K562 (cell line): ENCODE results near the gene TCF25. TPM values are rescaled to one million over a fixed set of nuclear protein-coding genes. Genes with fewer than 3 reads are reported as not detected.

Experiments used
- ATAC-seq: fragments of 200-7000 bp; cut with Tn5 transposase; 3 replicates; pipeline ENCODE4 v1.9.1; 2020; ENCODE audit warnings: moderate library complexity
- BruUV-seq: library from RNA; stranded (reverse); fragments of 400-500 nt; replicated peaks from 2 replicates; lab custom pipeline; 2021; lab: Mats Ljungman, UMichigan
- CTCF ChIA-PET: fragments of 300-600 bp; formaldehyde crosslinking; extraction: SDS; loops from one replicate; lab custom pipeline; 2021; ENCODE audit warnings: low intra/inter-chr PET ratio; lab: Yijun Ruan, JAX
- POLR2A ChIA-PET: fragments of 300-600, 350-650 bp; sonication (Branson Sonifier 250); formaldehyde crosslinking; extraction: SDS; loops from one replicate; lab custom pipeline; 2021; ENCODE audit warnings: antibody characterized with exemption, inconsistent platforms; lab: Yijun Ruan, JAX
- DNase-seq, 4 experiments: peaks; one replicate each; pipeline versions ENCODE4 v3.0.0 to v3.0.0-alpha.2; 2011 to 2018; ENCODE audit warnings: low spot score in 3 of 4, mixed read lengths in 3 of 4; ENCODE audit errors: extremely low read depth in 1 of 4
- FAIRE-seq: peaks from 2 replicates; lab custom pipeline; 2011; peaks lifted over from hg19 to GRCh38; lab: Jason Lieb, UNC
- H2AFZ ChIP-seq: 2 replicates; pipeline ENCODE4 v1.6.0; 2011; ENCODE audit warnings: low read depth, low read length, control low read depth, inconsistent platforms
- H3K27ac ChIP-seq: fragments of 200-600 bp; 3 replicates; pipeline ENCODE4 v1.8.0; 2011; ENCODE audit warnings: low read depth, mild to moderate bottlenecking, control low read depth, inconsistent platforms, low read length, moderate library complexity, mixed read lengths; ENCODE audit errors: extremely low read depth
- H3K27me3 ChIP-seq, 2 experiments: fragments of 300-600 bp in 1 of 2; 2 replicates in 1 of 2; 3 replicates in 1 of 2; pipeline versions ENCODE4 v1.6.0 to v1.8.0; 2011; ENCODE audit warnings: inconsistent platforms in 2 of 2, low read length in 2 of 2, mild to moderate bottlenecking in 1 of 2, mixed read lengths in 1 of 2, moderate library complexity in 1 of 2; ENCODE audit not compliant: control insufficient read depth in 2 of 2, insufficient read depth in 2 of 2
- H3K36me3 ChIP-seq: fragments of 300-600 bp; 3 replicates; pipeline ENCODE4 v1.8.0; 2011; ENCODE audit warnings: mild to moderate bottlenecking, low read length, inconsistent platforms; ENCODE audit not compliant: control insufficient read depth, insufficient read depth
- H3K4me1 ChIP-seq, 2 experiments: fragments of 200-600 bp in 1 of 2; replicated peaks in 1 of 2; 2 replicates in 1 of 2; 3 replicates in 1 of 2; pipeline versions ENCODE4 v1.5.1 to v1.8.0; 2011; ENCODE audit warnings: inconsistent platforms in 2 of 2, low read length in 2 of 2, mild to moderate bottlenecking in 1 of 2, mixed read lengths in 1 of 2, moderate library complexity in 1 of 2; ENCODE audit not compliant: control insufficient read depth in 2 of 2, insufficient read depth in 2 of 2
- H3K4me2 ChIP-seq: 2 replicates; pipeline ENCODE4 v1.6.1; 2011; ENCODE audit warnings: low read length, control low read depth, inconsistent platforms, mixed read lengths; ENCODE audit not compliant: insufficient read depth
- H3K4me3 ChIP-seq: fragments of 200-600 bp; sonication (generic), shearing (Covaris generic); 2 replicates; pipeline ENCODE4 v1.5.1; 2016; ENCODE audit warnings: control low read depth, inconsistent platforms
- H3K79me2 ChIP-seq: fragments of 200-600 bp; 3 replicates; pipeline ENCODE4 v1.8.0; 2011; ENCODE audit warnings: low read length, inconsistent platforms; ENCODE audit not compliant: control insufficient read depth, insufficient read depth
- H3K9ac ChIP-seq, 2 experiments: 2 replicates each; pipeline versions ENCODE4 v1.6.0 to v1.6.1; 2011; ENCODE audit warnings: low read depth in 2 of 2, low read length in 2 of 2, control low read depth in 1 of 2, inconsistent platforms in 1 of 2, mild to moderate bottlenecking in 1 of 2, mixed read lengths in 1 of 2; ENCODE audit not compliant: insufficient read depth in 1 of 2
- H3K9me1 ChIP-seq: one replicate; pipeline ENCODE4 v1.6.0; 2011; ENCODE audit warnings: inconsistent platforms, mild to moderate bottlenecking, low read length, moderate library complexity; ENCODE audit not compliant: control insufficient read depth, insufficient read depth
- H3K9me3 ChIP-seq: replicated peaks from 2 replicates; pipeline ENCODE4 v1.5.1; 2011; ENCODE audit warnings: low read depth, low read length, inconsistent platforms; ENCODE audit not compliant: control insufficient read depth, insufficient read depth
- H4K20me1 ChIP-seq: replicated peaks from 2 replicates; pipeline ENCODE4 v1.6.1; 2011; ENCODE audit warnings: low read length, inconsistent platforms, mixed read lengths; ENCODE audit not compliant: control insufficient read depth, insufficient read depth
- POLR2AphosphoS2 ChIP-seq: IDR thresholded peaks from 2 replicates; pipeline ENCODE4 v1.6.1; 2012; ENCODE audit warnings: low read length, improper control_type of control experiment
- ZNF75A ChIP-seq: fragments of 450-650 bp; formaldehyde crosslinking; IDR thresholded peaks from 2 replicates; pipeline ENCODE4 v1.4.0; 2020; ENCODE audit warnings: mild to moderate bottlenecking
- WGBS: fragments of 100-300 bp; shearing (Covaris generic); methylation state at CpG from one replicate; pipeline ENCODE4 v1.1.6; 2016; ENCODE audit warnings: low coverage, mixed read lengths; ENCODE audit not compliant: insufficient coverage; ENCODE audit errors: missing lambda C conversion rate; 5-methylcytosine and 5-hydroxymethylcytosine counted together
- in situ Hi-C: fragments of 300-500 bp; cut with MboI; formaldehyde crosslinking; loops from 4 replicates; pipeline ENCODE4 v1.15.0; 2018; ENCODE audit warnings: inconsistent platforms, mixed read lengths
- intact Hi-C: fragments of 100-400 bp; cut with micrococcal nuclease; formaldehyde crosslinking; loops from 2 replicates; pipeline ENCODE4 v1.14.2; 2022
- polyA plus RNA-seq, 8 experiments: library from polyadenylated mRNA; depleted of rRNA in 4 of 8; stranded (reverse) in 5 of 8; unstranded in 3 of 8; fragments of >200 nt; fragmentation: Nextera tagmentation in 2 of 8; fragmentation: Illumina TruSeq in 1 of 8; extraction: Ambion mirVana in 2 of 8; extraction: Trizol in 1 of 8; gene quantifications; 2 replicates each; pipeline versions ENCODE4 v1.2.1 to v1.2.3, GENCODE V29; 2011 to 2014; ENCODE audit warnings: inconsistent platforms in 1 of 8, missing spikeins in 1 of 8
- total RNA-seq, 7 experiments: library from RNA; depleted of rRNA in 6 of 7; stranded (reverse); fragments of >200 nt in 6 of 7; fragmentation: Illumina TruSeq in 2 of 7; extraction: Trizol in 2 of 7; gene quantifications; 2 replicates each; pipeline versions ENCODE4 v1.2.1 to v1.2.3, GENCODE V29; 2011 to 2021; ENCODE audit warnings: low replicate concordance in 1 of 7
- TF ChIP-seq, protein P1 (sequence below): fragments of 450-650 bp; IDR thresholded peaks from 2 replicates; pipeline ENCODE4 v1.6.1; 2016; ENCODE audit warnings: mild to moderate bottlenecking

The TCF25 gene
- total and polyA plus RNA-seq, 9 of the 15 experiments (the other 6 are each of a cell fraction or from before 2014, with no cell fraction given) = 9.0 to 154 (median 83.8) TPM

DNA sequence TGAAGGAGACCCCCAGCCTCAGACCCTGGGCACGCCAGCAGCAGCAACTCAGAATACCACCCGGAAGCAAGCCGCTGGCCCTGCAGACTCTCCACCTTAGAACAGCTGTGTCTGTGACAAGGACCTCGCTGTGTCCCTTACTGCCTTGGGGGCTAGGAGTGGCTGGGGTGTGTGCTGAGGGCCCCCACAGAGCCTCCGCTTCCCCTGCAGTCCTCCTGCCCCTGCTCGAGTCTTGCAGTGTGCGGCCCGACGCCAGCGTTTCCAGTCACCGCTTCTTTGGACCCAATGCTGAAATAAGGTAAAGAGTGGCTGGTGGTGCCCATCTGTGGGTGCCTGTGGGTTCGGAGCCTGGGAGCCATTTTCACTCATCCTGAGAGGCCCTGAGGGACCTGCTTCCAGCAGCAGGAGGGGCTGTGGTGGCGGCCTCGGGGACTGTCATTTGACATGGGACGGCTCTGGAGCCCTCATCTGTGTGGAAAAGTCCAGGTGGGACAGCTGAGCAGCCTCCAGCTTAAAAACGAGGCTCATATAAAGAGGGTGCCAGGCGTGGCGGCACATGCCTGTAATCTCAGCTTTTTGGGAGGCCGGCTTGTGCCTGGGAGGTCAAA, 30.6 kb downstream of the TCF25 start:
- POLR2A ChIA-PET = interaction anchor here (1.0 to 1.8 kb wide), 2 partner anchors 9 to 15 kb away, joined by 3 to 8 read pairs; partner anchors contain the start of gene MC1R
- Histone ChIP-seq H3K9ac (no peak overlapping the region), H3K9me3 (no peaks in the 10 kb centered on the region; the same call in 1 of the 2 replicates), H3K27me3 (no peaks in the 10 kb centered on the region), H3K36me3 (peaks cover 73% of the 10 kb centered on the region), H3K4me3 (no peak overlapping the region), H3K4me1 (no peaks in the 10 kb centered on the region; a peak in 1 of 5 replicates), H2AFZ (no peak overlapping the region), H4K20me1 (no peaks in the 10 kb centered on the region), H3K79me2 (no peaks in the 10 kb centered on the region), H3K9me1 (no peaks in the 10 kb centered on the region), H3K27ac (no peak overlapping the region), H3K4me2 (no peak overlapping the region)
- ATAC-seq (no peak; the same call in 2 of the 3 replicates), DNase-seq (no peak), FAIRE-seq (no peak)
- intact Hi-C loops = no loop called here
- 90% methylated on average over 19 of the region's 19 CpGs for WGBS
- in situ Hi-C loops = no loop called here
- BruUV-seq = no TSS peak
- TF ChIP-seq ZNF75A = no peak
- TF ChIP-seq POLR2AphosphoS2 = 0 out of 2 replicates have a peak, but pooled peaks have one; percentile 41
- TF ChIP-seq, protein P1, sequence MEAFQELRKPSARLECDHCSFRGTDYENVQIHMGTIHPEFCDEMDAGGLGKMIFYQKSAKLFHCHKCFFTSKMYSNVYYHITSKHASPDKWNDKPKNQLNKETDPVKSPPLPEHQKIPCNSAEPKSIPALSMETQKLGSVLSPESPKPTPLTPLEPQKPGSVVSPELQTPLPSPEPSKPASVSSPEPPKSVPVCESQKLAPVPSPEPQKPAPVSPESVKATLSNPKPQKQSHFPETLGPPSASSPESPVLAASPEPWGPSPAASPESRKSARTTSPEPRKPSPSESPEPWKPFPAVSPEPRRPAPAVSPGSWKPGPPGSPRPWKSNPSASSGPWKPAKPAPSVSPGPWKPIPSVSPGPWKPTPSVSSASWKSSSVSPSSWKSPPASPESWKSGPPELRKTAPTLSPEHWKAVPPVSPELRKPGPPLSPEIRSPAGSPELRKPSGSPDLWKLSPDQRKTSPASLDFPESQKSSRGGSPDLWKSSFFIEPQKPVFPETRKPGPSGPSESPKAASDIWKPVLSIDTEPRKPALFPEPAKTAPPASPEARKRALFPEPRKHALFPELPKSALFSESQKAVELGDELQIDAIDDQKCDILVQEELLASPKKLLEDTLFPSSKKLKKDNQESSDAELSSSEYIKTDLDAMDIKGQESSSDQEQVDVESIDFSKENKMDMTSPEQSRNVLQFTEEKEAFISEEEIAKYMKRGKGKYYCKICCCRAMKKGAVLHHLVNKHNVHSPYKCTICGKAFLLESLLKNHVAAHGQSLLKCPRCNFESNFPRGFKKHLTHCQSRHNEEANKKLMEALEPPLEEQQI = no peak
- CTCF ChIA-PET = no interaction called here
